Measurements from ENCODE around the gene PLXNB2. TPM values are rescaled to one million over a fixed set of nuclear protein-coding genes. Genes with fewer than 3 reads are reported as not detected.

PLXNB2 gene
- total RNA-seq, 1 donor from 2014 or later = 443 TPM

DNA sequence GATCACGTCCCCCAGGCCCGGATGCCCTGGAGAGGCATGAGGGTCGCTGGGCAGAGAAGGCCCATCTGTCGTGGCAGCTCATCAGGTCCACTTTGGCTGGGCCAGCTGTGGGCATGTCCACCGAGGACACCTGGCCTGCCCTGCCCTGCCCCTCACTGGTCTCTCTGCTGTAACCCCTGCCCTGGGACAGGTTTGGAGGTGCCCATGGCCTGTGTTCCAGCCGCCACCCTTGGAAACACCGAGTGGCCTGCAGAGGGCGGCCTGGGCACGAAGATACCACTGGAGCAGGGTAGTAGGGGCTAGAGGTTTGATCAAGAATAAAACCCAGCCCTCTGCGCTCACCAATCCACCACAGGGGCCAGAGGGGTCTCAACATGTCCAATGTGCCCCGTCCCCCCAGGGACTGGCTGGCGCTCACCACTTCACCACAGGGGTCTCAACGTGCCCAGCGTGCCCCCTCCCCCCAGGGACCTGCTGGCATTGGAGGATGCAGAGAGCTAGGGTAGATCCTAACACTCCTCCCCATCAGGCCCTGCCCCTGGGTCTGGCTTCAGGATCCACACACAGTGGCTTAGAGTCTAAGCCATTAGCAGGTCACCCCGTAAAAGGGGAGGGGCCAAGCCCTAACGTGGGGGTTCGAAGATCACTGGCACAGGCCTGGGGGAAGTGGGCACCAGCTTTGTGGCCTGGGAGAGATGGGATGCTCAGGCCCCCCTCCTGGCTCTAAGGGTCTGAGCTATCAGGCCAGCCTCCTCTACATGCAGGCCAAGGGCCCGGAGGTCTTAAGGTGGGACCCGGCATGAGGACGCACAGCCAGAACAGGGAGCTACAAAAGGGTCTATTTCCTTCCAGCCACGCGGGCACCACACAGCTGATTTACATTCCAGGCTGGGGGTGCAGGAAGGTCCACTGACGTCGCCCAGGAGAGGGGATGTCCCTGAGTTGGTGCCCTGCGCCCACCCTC lies 55.1 kb downstream of the PLXNB2 start:
- DNase-seq (ENCODE audit: low spot score) = peak; percentile 83

DNA sequence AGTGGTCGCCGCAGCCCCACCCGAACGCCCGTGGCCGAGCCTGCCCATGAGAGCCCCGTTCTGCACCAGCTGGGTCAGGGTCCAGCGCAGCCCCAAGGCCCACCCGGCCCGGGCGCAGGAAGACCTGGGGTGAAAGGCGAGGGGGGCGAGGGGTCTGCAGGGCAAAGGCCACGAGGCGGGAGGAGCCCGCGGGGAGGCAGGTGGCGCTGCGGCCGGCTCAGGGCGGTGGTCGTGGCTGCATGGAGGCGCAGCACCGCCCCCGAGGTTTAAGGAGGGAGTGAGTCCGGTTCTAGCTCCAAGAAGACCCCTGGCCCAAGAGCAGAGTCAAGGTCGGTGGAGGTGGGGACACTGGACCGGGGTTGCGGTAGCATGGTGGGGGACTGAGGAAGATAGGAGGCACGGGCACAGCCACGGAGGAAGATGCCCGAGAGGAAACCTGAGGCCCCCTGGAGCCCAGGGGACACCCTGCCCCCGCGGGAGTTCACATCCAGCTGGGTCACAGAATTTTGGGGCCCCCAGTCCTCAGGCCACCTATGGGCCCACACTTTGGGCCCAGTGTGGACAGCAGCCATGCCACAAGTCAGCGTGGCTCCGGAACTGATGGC lies 55.9 kb downstream of the PLXNB2 start:
- DNase-seq (ENCODE audit: low spot score) = no peak

DNA sequence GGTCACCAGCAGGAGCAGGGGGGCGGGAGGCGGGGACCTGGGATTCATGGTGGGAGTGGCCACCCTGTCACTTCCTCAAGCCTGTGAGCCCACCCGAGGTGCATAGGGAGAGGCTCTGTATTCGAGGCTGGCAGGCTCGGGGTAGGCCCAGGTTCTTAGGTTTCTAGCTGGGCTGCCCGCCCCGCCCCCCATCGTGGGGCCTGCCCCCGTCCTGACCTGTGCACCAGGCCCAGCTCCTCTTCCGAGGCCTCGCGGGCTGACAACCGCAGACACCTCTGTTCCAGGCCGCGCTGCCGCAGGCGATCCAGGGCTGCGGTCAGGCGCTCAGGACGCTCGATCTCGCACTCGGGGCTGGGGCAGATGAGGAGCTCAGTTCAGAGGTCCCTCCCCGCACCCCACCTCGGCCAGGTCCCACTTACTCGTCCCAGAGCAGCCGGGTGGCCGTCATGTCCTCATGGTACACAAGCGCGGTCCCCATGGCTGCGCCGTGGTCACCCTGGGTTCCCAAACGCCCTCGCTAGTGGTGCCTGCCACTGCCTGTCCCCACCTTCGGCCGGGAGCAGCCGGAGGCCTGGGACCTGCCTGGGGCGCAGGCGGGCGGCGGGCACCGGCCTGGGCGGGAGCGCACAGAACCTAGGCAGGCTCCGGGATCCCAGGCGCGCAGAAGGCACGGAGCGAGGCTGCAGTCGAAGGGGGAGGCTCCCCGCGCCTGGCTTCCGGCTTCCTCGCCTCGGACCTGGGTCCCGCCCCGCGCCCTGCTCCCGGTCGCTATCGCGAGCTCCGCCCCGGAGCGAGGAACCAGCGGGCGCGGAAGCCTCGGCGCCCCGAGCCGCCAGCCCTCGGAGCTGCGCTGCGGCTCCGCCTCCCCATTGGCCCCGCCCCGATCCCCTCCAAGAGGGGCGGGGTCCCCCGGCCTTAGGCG lies 56.6 kb downstream of the PLXNB2 start, which contains the start of gene HDAC10:
Gene HDAC10, minus strand, starts transcription at position 711 of the 922 bp plus-strand sequence. Its CDS starts 233 bp downstream, at position 478.
- DNase-seq (ENCODE audit: low spot score) = peak; percentile 82

DNA sequence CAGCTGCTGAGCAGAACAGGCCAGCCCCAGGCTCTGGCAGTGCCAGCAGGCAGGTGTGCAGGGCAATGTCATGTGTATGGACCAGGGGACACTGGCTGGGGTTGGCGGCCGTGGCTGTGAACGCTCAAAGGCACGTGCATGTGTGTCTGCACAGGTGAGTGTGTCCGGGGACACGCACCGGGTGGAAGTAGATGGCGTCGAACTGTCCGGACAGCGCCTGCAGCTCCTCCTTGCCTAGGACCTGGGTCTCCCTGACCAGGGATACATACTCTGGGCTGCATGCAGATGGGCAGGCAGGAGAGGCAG lies 57.2 kb downstream of the PLXNB2 start:
- no peak for DNase-seq (ENCODE audit: low spot score)

DNA sequence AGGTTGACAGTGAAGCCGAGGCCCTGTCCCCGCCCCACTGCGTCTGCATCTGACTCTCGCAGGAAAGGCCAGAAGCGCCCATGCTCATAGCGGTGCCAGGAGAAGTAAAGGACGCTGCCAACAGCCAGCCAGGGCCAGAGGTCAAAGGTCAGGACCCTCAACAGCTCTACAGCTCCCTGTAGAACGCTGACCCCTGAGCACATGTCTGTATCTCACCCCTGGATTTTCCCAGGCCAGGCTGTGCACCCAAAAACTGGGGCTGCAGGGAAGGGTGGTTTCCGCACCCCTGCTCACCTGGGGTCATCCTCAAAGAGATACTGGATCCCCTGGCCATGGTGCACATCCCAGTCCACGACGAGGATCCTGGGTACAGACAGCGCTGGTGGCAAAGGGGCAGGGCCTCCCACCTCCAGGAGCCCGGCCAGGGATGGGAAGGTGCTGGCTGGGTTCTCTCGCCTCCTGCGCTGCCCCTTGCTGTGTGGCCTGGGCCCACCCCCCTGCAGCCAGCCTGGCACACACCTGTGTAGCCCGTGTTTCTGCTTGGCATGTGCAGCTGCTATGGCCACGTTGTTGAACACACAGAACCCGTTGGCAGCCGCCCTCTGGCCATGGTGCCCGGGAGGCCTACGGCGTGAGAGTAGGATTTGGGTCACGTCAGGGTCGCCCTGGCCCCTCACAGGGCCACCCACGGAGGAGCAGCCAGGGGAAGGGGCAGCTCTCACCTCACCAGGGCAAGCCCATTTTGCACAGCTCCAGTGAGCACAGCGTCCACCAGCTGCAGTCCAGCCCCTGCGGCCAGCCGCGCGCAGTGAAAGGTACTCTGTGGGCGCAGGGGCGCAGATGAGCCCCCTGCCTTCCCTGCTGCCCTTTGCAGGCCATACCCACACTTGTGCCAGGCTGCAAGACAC lies 57.9 kb downstream of the PLXNB2 start:
- no peak for DNase-seq (ENCODE audit: low spot score)

DNA sequence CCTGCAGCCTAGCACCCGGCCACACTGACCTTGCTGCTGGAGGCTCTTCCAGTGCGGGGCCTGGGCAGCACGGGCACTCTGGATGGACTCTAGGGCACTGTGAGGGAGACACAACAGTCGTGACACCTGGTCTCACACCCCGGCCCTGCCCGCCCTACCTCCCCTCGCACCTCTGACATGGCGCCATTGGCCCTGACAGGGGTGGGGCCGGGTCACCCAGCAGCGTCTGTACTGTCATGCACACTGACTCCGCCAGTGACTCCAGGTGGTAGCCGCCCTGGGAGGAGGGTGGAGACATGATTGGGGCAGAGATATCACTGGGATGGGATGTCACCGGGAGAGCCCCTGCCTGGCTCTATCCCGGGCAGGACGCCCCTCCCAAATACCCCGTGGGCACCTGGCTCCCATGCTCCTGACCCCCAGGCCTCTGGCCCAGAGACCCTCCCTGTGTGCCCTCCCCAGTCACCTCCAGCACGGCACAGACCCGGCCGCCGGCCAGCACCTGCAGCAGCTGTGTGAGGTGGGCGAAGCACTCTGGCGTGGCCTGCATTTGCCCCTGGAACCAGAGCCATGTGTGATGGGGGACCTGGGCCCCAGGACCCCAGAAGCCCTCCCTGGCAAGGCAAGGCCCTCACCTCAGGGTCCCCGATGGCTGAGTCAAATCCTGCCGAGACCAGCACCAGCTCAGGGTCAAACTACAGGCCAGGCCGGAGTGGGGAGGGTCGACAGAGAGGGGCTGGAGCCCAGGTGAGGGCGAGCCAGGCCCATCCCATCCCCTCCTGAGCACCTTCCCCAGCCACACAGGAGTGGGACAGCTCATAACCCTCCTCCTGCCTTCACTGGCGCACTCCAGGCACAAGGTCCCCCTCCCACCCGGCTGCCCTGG lies 59.0 kb downstream of the PLXNB2 start:
- no peak for DNase-seq (ENCODE audit: low spot score)

DNA sequence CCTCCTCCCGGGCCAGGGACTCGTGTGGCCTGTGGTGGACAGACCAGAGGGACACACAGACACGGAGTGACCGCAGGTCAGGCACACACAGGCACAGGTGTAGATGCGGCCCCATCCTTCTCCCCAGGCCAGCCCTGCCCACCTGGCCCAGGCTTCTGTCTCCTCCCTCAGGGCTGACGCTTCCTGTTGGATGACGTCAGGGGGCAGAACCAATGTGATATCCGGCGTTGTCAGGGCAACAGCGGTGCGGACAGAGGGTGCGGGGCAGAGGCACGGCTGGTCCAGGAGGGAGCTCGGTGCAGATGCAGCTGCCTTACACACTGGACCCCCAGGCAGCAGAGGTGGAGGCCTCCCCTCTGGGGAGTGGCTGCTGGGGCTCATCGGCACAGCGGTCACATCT lies 59.7 kb downstream of the PLXNB2 start:
- no peak for DNase-seq (ENCODE audit: low spot score)

DNA sequence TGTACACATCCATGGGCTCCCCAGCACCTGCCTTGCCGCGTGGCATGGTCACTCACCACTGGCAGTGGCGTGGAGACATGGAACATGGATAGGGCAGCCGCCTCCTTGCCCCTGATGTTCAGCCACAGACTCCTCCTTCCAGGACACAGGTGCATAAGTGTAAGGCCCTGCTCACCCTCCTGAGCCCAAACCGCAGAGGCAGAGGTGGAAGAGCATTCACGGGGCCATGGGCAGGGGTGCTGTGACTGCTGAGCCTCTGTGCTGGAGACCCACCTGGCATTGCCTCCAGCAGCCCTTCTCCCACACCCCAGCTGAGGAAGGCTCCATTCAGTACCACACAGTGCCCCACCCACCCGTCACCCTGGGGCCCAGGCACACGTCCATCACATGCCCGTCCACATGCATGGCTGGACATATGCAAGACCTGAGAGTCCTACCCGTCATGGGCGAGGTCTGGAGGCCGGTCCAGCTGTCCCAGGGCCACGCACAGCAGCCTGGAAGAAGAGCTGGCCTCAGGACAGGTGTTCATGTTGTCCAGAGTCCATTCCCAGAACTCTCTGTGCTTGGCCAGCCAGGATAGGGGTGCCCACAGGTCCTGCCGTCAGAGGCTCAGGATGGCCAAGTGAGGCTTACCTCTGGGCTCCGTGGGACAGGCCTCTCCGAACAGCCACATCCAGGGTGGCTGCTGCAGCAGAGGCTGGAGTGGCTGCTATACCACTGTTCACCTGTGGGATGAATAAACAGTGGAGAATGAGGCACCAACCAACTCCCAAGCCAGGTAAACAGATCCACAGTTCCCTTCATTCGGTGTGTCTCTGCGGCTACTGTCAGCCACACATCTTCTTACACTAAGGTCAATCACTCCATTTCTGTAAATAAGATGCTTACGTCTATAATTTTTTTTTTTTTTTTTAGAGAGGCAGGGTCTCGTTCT lies 60.9 kb downstream of the PLXNB2 start:
- no peak for DNase-seq (ENCODE audit: low spot score)

DNA sequence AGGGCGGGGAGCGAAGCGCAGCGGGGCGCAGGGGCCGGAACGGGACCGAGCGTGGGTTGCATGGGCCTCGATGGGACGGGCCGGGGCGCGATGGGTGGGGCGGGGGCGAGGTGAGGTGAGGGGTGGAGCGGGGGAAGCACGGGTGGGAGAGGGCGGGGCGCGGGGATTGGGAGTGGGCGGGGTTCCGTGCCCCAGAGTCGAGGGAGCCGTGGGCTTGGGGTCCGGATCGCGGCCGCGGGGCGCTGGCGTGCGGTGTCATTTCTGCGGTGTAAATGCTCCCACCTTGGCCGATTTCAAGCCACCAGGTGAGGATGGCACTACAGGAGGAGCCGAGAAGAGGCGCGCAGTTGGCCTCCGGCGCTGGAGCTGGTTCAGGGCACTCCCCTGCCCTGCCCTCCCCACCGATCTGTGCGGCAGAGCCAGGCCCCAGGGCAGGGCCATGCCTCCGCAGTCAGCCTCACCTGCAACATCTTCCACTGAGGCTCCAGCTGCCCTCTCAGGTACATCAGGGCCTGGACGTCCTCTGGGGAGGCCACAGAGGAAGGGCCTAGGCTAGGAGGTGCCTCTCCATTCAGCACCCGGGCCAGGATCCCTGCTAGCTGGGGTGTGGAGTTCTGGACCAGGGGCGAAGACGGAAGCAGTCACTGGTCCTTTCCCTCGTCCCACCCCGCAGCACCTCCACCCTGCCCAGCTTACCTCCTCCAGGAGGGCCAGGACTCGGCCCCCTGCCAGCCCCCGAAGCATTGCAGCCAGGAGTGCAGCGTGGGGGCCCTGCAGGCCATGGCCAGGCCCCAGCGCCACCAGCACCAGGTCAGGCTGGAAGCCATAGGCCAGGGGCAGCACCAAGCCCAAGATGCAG lies 62.0 kb downstream of the PLXNB2 start:
- no peak for DNase-seq (ENCODE audit: low spot score)

DNA sequence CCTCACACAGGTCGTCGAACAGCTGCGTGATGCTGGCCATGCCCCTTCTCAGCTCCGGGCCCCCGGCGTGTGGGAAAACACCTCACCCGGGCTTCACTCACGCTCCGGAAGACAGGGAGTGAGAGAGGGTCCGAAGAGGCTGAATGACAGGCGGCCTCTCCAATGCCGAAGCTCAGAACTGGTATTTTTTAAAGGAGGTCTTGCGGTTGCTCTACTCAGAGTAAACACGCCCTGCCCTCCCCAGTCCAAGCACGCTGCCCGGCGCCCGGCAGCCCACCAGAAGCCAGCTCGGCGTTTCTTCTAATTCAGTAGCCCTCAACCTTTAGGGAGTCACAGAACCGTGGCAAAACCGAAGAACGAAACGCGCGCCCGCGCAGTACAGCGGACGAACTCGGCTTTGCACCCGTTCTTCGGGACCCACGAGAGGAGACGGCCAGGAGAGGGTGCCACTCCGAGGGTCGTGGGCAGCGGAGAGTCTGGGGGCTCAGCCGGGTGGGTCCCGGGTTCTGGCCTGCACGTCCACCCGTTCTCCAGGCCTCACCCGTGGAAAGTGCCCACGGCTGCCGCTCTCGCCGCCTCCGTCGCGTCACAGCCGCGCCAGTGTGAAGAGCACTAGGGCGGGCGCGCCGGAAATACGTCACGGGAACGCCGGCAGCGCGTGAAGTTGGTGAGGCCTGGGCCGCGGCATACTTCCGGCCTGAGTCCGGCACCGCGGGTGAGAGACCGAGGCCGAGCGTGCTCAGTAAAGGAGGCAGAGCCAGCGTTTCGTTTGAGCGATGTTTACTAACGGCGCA lies 62.8 kb downstream of the PLXNB2 start, which contains the start of gene TUBGCP6:
Gene TUBGCP6, minus strand, starts transcription at position 604 of the 794 bp plus-strand sequence. Its CDS starts 564 bp downstream, at position 40.
- DNase-seq (ENCODE audit: low spot score) = peak; percentile 94

DNA sequence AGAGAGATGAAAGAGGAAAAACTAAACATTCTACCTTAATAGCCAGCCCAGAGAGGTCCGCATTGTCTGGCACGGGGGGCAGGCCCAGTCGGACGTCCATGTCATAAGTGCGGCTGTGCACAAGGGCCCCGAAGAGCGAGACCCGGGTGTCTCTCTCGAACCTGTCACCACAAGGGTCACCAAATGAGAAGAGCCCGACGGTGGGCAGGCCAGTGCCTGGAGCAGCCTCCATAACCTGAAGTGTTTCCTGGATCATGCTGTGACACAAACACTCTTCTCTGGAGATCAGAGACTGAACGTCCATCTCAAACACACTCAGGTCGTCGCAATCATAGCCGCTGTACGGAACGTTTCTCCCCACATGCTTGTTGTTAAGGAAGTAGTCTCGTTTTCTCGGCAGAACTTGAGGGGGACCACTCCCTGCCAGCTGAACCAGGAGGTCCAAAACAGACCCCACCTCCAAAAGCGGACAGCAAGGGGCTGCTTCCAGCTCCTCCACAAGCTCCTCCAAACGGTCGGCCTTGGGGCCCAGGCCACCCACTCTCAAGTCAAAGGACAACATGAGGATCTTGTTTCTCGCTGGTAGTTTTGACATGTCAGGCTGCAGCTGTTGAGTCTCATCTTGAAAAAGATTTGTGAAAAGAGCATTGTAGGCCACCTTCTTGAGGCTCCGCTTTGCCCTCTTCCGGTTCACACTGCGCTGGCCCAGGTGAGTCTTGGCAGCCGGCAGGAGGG lies 63.6 kb downstream of the PLXNB2 start:
- no peak for DNase-seq (ENCODE audit: low spot score)

DNA sequence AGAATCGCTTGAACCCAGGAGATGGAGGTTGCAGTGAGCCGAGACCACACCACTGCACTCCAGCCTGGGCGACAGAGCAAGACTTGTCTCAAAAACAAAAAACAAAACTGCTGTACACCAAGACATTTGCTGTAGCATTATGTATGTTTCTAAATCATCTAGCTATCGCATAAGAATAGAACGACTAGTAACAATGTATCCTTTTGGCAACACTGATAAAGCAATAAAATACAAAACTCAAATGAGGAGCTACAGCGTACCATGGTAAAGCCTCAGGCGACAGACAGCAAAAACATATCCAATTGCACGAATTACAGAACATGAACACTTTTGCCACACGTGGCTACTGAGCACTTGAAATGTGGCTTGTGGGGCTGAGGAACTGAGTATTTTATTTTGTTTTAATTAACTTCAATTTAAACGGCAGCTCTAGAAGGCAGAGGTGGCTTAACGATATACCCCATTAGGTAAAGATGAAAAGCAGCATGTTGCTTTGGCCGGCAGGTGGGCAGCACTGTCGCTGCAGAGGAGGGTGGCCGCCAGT lies 65.0 kb downstream of the PLXNB2 start:
- no peak for DNase-seq (ENCODE audit: low spot score)

DNA sequence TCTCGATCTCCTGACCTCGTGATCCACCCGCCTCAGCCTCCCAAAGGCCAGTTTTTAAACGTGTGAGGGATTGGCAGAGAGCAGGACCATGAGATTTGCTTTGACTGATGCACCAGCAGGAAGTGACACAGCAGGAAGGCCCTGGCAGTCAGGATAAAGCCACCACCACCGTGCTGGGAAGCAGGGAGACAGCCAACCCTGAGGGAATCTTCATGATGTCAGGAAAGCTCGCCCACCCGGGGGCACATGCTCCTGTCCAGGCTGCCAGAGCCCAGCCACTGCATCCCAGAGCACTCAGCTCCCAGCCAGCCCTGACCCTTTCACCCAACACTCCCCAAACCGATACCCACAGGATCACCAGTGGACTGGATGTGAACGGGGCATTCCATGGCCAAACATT lies 68.7 kb downstream of the PLXNB2 start:
- DNase-seq (ENCODE audit: low spot score) = no peak

DNA sequence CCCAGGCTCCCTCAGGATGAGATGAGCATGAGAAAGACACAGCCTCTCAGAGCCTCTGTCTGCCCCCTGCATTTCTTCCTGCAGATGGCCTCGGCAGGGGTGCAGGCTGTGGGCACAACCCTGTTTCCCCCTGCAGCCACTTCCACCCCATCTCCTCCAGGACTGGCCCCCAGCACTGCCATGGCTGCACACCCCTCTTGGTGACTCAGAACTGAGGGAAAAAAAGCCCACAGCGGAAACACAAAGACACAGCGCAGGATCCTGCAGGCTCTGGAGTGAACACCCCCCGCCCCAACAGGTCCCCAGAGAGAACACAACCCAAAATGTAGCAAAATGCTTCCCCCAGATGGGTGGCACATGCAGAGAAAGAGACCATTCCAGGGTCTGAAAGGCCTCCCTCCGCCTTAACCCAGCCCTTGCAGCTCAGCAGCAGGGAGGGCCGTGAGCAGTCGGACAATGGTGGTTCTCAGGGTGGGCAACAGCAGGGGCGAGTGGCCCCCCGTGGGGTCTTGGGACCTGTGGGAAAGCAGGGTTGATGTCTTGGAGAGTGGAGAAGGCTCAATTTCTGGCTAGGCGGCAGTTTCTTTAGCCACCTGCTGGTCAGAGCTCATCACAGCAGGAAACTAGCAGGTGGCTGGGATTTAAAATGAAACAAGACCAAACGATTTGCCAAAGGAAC lies 70.6 kb downstream of the PLXNB2 start:
- DNase-seq (ENCODE audit: low spot score) = no peak

DNA sequence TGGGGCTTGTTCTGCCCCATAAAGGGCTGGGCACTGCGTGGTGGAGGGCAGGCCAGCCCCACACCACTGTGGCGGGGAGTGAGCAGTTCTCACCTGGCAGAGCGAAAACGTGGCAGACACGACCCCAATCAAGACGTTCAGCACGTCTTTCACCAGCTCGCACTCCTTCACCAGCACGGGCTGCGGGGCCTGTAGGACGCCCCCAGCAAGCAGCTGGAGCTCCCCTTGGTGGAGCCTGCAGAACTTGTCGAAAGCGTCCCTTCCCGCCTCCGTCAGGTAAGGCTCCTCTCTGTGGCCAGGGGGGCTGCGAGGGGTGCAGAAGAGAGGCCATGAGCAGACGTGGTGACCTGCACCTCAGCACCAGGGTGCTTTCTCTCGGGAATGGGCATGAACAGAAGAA lies 74.2 kb downstream of the PLXNB2 start:
- no peak for DNase-seq (ENCODE audit: low spot score)

Data from ureter (tissue), 1 donor.